B cell (primary cell): Measurements from ENCODE around the gene GPHN.

Source experiments
- EZH2 ChIP-seq: IDR thresholded peaks from 2 replicates; pipeline ENCODE4 v1.6.1; 2012; ENCODE audit warnings: borderline replicate concordance, low read depth, mild to moderate bottlenecking, moderate library complexity, low read length; ENCODE audit not compliant: insufficient read depth, poor library complexity, severe bottlenecking
- TF ChIP-seq, protein P1 (sequence below): fragments of 200-600 bp; IDR thresholded peaks from one replicate; pipeline ENCODE4 v1.8.0; 2022; ENCODE audit warnings: antibody characterized with exemption, mild to moderate bottlenecking

DNA sequence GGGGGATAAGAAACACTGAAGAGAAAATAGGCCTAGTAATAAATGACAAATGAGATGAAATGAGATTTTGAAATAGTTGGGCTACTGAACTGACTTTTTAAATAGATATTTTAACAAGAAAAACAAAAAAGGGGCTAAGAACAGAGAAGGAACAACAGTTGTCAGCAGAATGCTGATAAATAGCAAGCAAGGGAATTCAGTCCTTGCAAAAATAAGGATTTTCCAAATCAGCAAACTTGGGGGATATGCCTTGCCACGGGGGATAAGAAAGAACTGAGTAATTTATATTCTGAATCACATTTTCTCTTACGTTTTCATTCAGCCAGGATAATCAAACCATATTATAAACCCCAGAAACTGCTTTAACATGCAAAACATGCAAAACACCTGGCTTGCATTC lies 34.7 kb upstream of the GPHN start:
- TF ChIP-seq, protein P1, sequence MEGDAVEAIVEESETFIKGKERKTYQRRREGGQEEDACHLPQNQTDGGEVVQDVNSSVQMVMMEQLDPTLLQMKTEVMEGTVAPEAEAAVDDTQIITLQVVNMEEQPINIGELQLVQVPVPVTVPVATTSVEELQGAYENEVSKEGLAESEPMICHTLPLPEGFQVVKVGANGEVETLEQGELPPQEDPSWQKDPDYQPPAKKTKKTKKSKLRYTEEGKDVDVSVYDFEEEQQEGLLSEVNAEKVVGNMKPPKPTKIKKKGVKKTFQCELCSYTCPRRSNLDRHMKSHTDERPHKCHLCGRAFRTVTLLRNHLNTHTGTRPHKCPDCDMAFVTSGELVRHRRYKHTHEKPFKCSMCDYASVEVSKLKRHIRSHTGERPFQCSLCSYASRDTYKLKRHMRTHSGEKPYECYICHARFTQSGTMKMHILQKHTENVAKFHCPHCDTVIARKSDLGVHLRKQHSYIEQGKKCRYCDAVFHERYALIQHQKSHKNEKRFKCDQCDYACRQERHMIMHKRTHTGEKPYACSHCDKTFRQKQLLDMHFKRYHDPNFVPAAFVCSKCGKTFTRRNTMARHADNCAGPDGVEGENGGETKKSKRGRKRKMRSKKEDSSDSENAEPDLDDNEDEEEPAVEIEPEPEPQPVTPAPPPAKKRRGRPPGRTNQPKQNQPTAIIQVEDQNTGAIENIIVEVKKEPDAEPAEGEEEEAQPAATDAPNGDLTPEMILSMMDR: no peak
- no peak for TF ChIP-seq EZH2
